B cell (primary cell): ENCODE measurements around the gene ATXN1. TPM values are rescaled to one million over a fixed set of nuclear protein-coding genes. Genes with fewer than 3 reads are reported as not detected.

ENCODE experiments used
- ATAC-seq: fragments of 200-7000 bp; cut with Tn5 transposase; one replicate; pipeline ENCODE4 v1.10.0; 2021; ENCODE audit warnings: low read depth, mild to moderate bottlenecking, moderate number of reproducible peaks, moderate library complexity
- CTCF ChIA-PET: fragments of 350-600 bp; sonication (Branson Sonifier 250); formaldehyde crosslinking; loops from one replicate; lab custom pipeline; 2021; ENCODE audit warnings: antibody characterized with exemption, inconsistent platforms; lab: Charles Lee
- POLR2A ChIA-PET: fragments of 350-600 bp; sonication (Branson Sonifier 250); formaldehyde crosslinking; loops from one replicate; lab custom pipeline; 2021; ENCODE audit warnings: antibody characterized with exemption; lab: Charles Lee
- DNase-seq: peaks from one replicate; pipeline ENCODE4 v3.0.0; 2013
- H2AFZ ChIP-seq: 2 replicates; pipeline ENCODE4 v1.6.1; 2012; ENCODE audit warnings: mild to moderate bottlenecking, low read depth, low read length; ENCODE audit not compliant: insufficient read depth, poor library complexity, severe bottlenecking
- H3K27ac ChIP-seq, 2 donors: 1 replicate in 1 of 2; 2 replicates in 1 of 2; pipeline ENCODE4 v1.5.1; 2012 to 2013; ENCODE audit warnings: low read length in 2 of 2, mild to moderate bottlenecking in 2 of 2, moderate library complexity in 1 of 2
- H3K27me3 ChIP-seq, 4 experiments: fragments of 200-600 bp in 1 of 4; sonication (generic) in 1 of 4; replicated peaks in 1 of 4; 1 replicate in 2 of 4; 2 replicates in 2 of 4; pipeline versions ENCODE4 v1.6.1 to v1.7.0; 2013 to 2016; ENCODE audit warnings: low read length in 3 of 4, mild to moderate bottlenecking in 2 of 4, mixed read lengths in 1 of 4, moderate library complexity in 1 of 4; ENCODE audit not compliant: insufficient read depth in 4 of 4, control insufficient read depth in 3 of 4; ENCODE audit errors: control extremely low read depth in 1 of 4
- H3K36me3 ChIP-seq, 2 experiments: replicated peaks in 1 of 2; 1 replicate in 1 of 2; 2 replicates in 1 of 2; pipeline versions ENCODE4 v1.6.1 to v1.7.1; 2013; ENCODE audit warnings: low read length in 1 of 2; ENCODE audit not compliant: insufficient read depth in 2 of 2, control insufficient read depth in 1 of 2; ENCODE audit errors: control extremely low read depth in 1 of 2, extremely low read depth in 1 of 2
- H3K4me1 ChIP-seq, 2 donors: fragments of 200-600 bp in 1 of 2; sonication (generic) in 1 of 2; 1 replicate in 1 of 2; 2 replicates in 1 of 2; pipeline versions ENCODE4 v1.5.1 to v1.6.1; 2013 to 2017; ENCODE audit warnings: low read length in 2 of 2; ENCODE audit not compliant: control insufficient read depth in 2 of 2, insufficient read depth in 2 of 2
- H3K4me2 ChIP-seq: replicated peaks from 2 replicates; pipeline ENCODE3; 2012; ENCODE audit warnings: mild to moderate bottlenecking, low read depth, low read length; ENCODE audit not compliant: poor library complexity, severe bottlenecking
- H3K4me3 ChIP-seq, 5 experiments: fragments of 200-600 bp in 1 of 5; sonication (generic) in 1 of 5; 1 replicate in 3 of 5; 2 replicates in 2 of 5; pipeline versions ENCODE4 v1.5.1 to v1.7.0; 2011 to 2016; ENCODE audit warnings: low read length in 4 of 5, mild to moderate bottlenecking in 4 of 5, low read depth in 2 of 5, control low read depth in 1 of 5, moderate library complexity in 1 of 5; ENCODE audit not compliant: insufficient read depth in 1 of 5; ENCODE audit errors: control extremely low read depth in 1 of 5, extremely low read depth in 1 of 5
- H3K79me2 ChIP-seq: fragments of 200-600 bp; sonication (generic); one replicate; pipeline ENCODE4 v1.6.0; 2016; ENCODE audit warnings: low read length; ENCODE audit not compliant: control insufficient read depth, insufficient read depth
- H3K9ac ChIP-seq: fragments of 200-600 bp; sonication (generic); 2 replicates; pipeline ENCODE4 v1.6.1; 2017; ENCODE audit warnings: mild to moderate bottlenecking, low read length, moderate library complexity
- H3K9me3 ChIP-seq, 3 donors: one replicate each; pipeline versions ENCODE4 v1.6.1 to v1.7.1; 2013; ENCODE audit warnings: low read length in 2 of 3; ENCODE audit not compliant: control insufficient read depth in 2 of 3, insufficient read depth in 1 of 3; ENCODE audit errors: control extremely low read depth in 1 of 3
- H4K20me1 ChIP-seq: 2 replicates; pipeline ENCODE4 v1.6.0; 2012; ENCODE audit warnings: mild to moderate bottlenecking, low read length; ENCODE audit not compliant: insufficient read depth, control insufficient read depth, poor library complexity, severe bottlenecking
- H3K27ac Mint-ChIP-seq: one replicate; pipeline ENCODE4 v1.8.0; 2021; ENCODE audit warnings: mixed read lengths
- H3K27me3 Mint-ChIP-seq: one replicate; pipeline ENCODE4 v1.8.0; 2021; ENCODE audit warnings: mixed read lengths
- H3K4me1 Mint-ChIP-seq: one replicate; pipeline ENCODE4 v1.8.0; 2021; ENCODE audit warnings: mixed read lengths
- H3K4me3 Mint-ChIP-seq: one replicate; pipeline ENCODE4 v1.8.0; 2021; ENCODE audit warnings: mixed read lengths
- H3K9me3 Mint-ChIP-seq: one replicate; pipeline ENCODE4 v1.8.0; 2022; ENCODE audit warnings: mixed read lengths; ENCODE audit not compliant: insufficient read depth
- EZH2 ChIP-seq: IDR thresholded peaks from 2 replicates; pipeline ENCODE4 v1.6.1; 2012; ENCODE audit warnings: borderline replicate concordance, low read depth, mild to moderate bottlenecking, moderate library complexity, low read length; ENCODE audit not compliant: insufficient read depth, poor library complexity, severe bottlenecking
- WGBS: methylation state at CpG from one replicate; pipeline ENCODE4 v1.1.5; 2013; ENCODE audit warnings: missing lambda C conversion rate; ENCODE audit not compliant: insufficient coverage; 5-methylcytosine and 5-hydroxymethylcytosine counted together
- intact Hi-C: fragments of 100-400 bp; cut with micrococcal nuclease; formaldehyde crosslinking; loops from one replicate; pipeline ENCODE4 v1.10.0; 2022
- polyA plus RNA-seq: library from polyadenylated mRNA; depleted of rRNA; stranded (reverse); fragments of >200 nt; gene quantifications from 2 replicates; pipeline ENCODE4 v1.2.3, GENCODE V29; 2012
- total RNA-seq, 2 donors: library from RNA; stranded (reverse); fragments of 120-200 nt in 1 of 2; gene quantifications; 1 replicate in 1 of 2; 2 replicates in 1 of 2; pipeline versions ENCODE4 v1.2.3 to v1.2.4, GENCODE V29; 2013 to 2022
- TF ChIP-seq, protein P1 (sequence below): fragments of 200-600 bp; IDR thresholded peaks from one replicate; pipeline ENCODE4 v1.8.0; 2022; ENCODE audit warnings: antibody characterized with exemption, mild to moderate bottlenecking

ATXN1 gene
- total and polyA plus RNA-seq, 2 donors (not counting 1 experiment from before 2014, with no cell fraction given): 5.7 to 63.8 TPM

DNA sequence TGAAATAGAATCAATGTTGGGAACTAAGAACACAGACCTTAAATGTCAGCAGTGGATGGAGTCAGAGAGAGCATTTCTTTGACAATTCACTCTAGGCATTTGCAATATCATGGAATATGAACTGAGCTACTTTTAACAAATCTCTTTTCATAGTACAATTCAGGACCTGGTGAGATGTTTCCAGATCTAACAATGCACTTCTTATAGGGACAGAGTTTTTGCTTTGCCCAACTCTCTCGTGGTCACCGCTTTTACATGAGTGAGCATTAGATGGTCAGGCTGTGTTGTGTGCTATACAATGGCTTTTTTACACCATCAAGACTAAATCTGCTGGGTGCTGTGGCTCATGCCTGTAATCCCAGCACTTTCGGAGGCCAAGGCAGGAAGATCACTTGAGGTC lies 233.6 kb downstream of the ATXN1 start:
- Mint-ChIP-seq H3K27ac (no peak overlapping the region), H3K4me1 (peaks cover 5% of the 10 kb centered on the region), H3K4me3 (no peak overlapping the region), H3K27me3 (peaks cover 7% of the 10 kb centered on the region), H3K9me3 (peaks cover 4% of the 10 kb centered on the region)
- CTCF ChIA-PET: interaction anchor here (0.8 kb wide), 1 partner anchor 118 kb away, joined by 3 read pairs; no protein-coding TSS in a partner anchor
- POLR2A ChIA-PET: no interaction called here
- ATAC-seq (no peak), DNase-seq (no peak)
- Histone ChIP-seq H3K79me2 (no peaks in the 10 kb centered on the region), H3K4me3 (no peak overlapping the region), H3K9me3 (no peaks in the 10 kb centered on the region), H3K4me2 (no peak overlapping the region), H3K27me3 (no peaks in the 10 kb centered on the region), H3K27ac (no peak overlapping the region), H3K36me3 (no peaks in the 10 kb centered on the region), H3K4me1 (no peaks in the 10 kb centered on the region), H3K9ac (no peak overlapping the region), H4K20me1 (no peaks in the 10 kb centered on the region), H2AFZ (no peak overlapping the region)
- TF ChIP-seq EZH2: no peak
- TF ChIP-seq, protein P1, sequence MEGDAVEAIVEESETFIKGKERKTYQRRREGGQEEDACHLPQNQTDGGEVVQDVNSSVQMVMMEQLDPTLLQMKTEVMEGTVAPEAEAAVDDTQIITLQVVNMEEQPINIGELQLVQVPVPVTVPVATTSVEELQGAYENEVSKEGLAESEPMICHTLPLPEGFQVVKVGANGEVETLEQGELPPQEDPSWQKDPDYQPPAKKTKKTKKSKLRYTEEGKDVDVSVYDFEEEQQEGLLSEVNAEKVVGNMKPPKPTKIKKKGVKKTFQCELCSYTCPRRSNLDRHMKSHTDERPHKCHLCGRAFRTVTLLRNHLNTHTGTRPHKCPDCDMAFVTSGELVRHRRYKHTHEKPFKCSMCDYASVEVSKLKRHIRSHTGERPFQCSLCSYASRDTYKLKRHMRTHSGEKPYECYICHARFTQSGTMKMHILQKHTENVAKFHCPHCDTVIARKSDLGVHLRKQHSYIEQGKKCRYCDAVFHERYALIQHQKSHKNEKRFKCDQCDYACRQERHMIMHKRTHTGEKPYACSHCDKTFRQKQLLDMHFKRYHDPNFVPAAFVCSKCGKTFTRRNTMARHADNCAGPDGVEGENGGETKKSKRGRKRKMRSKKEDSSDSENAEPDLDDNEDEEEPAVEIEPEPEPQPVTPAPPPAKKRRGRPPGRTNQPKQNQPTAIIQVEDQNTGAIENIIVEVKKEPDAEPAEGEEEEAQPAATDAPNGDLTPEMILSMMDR: no peak
- intact Hi-C loops: no loop called here
- 100% methylated on average over 1 of the region's 3 CpGs for WGBS

DNA sequence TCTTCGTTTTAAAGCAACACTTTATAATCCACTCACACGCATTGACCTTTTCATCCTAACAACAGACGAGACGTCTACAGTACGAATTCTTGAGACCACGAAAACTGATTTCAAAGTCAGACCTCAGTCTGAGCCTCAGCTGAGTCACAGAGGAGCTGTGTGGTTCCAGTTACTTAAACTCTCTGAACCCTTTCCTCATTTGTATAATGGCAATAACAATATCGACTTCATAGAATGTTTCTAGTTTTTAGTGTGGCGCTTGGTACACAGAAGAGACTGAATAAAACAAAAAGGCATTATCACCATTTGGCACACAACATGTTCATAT lies 236.9 kb downstream of the ATXN1 start:
- CTCF ChIA-PET: interaction anchor here (1.3 kb wide), 1 partner anchor 10 kb away, joined by 4 read pairs; no protein-coding TSS in a partner anchor
- no peaks in the 10 kb centered on the region for H3K36me3 ChIP-seq
- Mint-ChIP-seq H3K27ac (no peak overlapping the region), H3K9me3 (peaks cover 4% of the 10 kb centered on the region), H3K27me3 (peaks cover 7% of the 10 kb centered on the region), H3K4me3 (no peak overlapping the region), H3K4me1 (no peaks in the 10 kb centered on the region)
- H2AFZ ChIP-seq: no peak overlapping the region
- no peak overlapping the region for H3K9ac ChIP-seq
- POLR2A ChIA-PET: interaction anchor here (0.6 kb wide), 1 partner anchor 237 kb away, joined by 7 read pairs; the partner anchor contains the start of gene ATXN1
- 82% methylated on average over 6 of the region's 8 CpGs for WGBS
- H3K27ac ChIP-seq: no peak overlapping the region
- no peak for ATAC-seq
- intact Hi-C loops: no loop called here
- H3K9me3 ChIP-seq: no peaks in the 10 kb centered on the region
- H3K27me3 ChIP-seq: no peaks in the 10 kb centered on the region
- no peaks in the 10 kb centered on the region for H3K79me2 ChIP-seq
- H3K4me3 ChIP-seq: no peak overlapping the region
- no peak overlapping the region for H3K4me2 ChIP-seq
- DNase-seq: no peak
- H3K4me1 ChIP-seq: no peaks in the 10 kb centered on the region
- TF ChIP-seq, protein P1: no peak
- TF ChIP-seq EZH2: no peak
- no peaks in the 10 kb centered on the region for H4K20me1 ChIP-seq
